ENCODE measurements around the gene MTMR11.
A peak's percentile ranks its signal among the peaks of the same experiment; 100 is the strongest.

- TF ChIP-seq CTCF (IDR thresholded peaks at IDR 0.05) (no peak), POLR2AphosphoS5 (IDR thresholded peaks at IDR 0.05) (peak in 2 of 4 donors; percentile 1 to 23)
These were observed 52.0 kb downstream of the MTMR11 start for GRCh38 chr1:149884433-149885338.

Data from sigmoid colon (tissue), 4 donors.